ENCODE measurements around the gene NTM.

The NTM gene

DNA sequence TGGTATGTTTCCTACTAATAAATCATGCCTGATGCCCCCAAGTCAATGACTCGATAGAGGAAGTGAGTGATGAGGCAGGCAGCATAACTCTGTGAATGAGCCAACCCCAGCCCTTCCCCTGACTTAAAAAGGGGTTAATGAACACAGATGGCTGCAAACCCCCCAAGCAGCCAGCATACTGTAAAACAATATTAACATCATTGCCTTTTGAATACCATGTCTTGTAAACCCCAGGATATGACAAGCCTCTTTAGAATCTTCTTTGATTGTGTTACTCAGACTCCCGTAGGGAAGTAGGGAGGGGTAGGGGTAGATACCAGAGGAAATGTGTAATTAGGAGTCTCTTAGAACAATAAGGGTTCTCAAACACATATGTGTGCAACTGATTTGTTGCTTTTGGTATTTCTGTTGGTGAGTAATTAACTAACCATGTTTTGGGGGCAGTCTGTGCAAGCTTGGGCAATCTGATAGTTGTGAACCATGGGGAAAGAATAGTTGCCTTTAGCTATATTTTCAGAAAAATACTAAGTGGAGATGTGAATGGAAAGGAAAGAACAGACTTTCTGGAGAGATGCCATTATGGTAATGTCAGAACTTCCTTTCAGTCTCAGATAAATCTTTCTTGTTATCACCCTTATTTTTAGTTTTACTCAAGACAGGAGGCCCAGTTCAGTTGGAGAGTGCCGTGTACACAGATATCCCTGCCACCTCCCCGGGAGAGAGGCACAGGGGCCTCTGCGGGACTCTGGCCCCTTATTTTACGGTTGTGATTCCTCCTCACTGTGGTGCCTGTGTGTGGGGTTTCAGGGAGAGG lies 701.8 kb downstream of the NTM start:
- DNase-seq (ENCODE audit: low read depth in 2 of 2), result no peak

DNA sequence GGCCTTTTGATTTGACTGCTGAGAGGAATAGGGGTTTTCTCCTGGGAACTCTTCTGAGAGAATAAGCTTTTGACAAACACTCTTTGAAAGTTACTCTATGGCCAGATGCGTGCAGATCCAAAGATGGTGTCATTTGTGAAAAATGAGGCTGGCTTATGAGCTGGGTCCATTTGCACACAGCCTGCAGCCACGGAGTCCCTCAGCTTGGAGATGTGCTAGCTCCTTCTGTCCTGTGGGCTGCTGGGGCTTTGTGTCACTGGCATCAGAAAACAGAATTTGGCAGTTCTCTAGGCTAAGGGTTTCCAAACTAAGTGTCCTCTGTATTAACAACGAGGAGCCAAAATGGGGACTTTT lies 702.4 kb downstream of the NTM start:
- DNase-seq (ENCODE audit: low read depth in 2 of 2), result no peak

DNA sequence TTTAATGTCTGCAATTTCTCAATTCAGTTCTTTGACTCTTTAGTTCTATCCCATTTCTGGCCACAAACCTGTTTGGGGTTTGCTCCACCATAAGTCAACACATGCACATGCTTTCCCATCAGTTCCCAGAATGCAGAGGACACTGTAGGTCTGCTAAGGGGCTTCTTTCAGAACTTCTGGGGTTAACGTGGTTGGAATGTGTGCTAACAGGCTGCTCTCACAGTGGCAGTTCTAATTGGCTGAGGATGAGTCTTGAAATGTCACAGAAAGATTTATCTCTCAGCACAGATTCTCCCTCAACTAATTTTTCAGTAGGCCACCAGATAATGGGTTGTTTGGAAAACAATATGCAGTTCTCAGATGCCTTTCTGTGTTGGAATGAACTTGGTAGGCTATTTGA lies 703.4 kb downstream of the NTM start:
- no peak for DNase-seq (ENCODE audit: low read depth in 2 of 2)

DNA sequence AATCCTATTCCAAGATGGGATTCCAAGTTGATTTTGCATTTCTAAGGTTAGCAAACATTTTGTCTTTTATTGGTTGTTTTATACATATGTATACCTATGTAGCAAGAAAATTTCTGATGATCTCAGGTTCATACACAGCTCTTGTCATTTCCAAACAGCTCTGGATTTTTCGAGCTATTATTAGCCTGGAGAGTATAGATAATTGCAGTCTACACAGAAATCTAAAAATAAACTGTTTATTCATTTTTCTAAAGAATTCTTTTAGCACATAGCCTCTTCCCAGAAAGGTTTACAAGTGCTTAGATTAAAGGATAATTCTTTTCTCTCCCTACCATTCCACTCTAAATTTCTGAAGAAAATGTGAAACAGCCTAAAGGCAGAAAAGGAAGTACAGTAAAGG lies 705.0 kb downstream of the NTM start:
- no peak for DNase-seq (ENCODE audit: low read depth in 2 of 2)

DNA sequence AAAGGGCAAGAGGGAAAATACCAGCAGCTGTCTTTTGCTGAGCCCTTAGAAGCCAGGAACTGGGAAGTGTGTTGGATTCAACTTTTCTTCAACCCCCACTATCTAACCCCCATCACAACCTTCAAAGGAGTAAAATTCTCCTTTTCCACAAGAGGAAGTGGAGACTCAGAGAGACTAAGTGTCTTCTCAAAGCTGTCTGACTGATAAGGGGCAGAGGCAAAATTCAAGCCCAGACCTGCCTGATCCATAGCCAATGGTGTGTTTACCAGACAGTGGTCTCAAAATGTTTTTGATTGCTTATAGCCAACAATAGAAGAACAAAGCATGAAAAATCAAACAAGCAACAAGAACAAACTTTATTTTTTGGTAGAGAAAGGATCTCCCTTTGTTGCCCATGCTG lies 707.0 kb downstream of the NTM start:
- DNase-seq (ENCODE audit: low read depth in 2 of 2), result no peak

DNA sequence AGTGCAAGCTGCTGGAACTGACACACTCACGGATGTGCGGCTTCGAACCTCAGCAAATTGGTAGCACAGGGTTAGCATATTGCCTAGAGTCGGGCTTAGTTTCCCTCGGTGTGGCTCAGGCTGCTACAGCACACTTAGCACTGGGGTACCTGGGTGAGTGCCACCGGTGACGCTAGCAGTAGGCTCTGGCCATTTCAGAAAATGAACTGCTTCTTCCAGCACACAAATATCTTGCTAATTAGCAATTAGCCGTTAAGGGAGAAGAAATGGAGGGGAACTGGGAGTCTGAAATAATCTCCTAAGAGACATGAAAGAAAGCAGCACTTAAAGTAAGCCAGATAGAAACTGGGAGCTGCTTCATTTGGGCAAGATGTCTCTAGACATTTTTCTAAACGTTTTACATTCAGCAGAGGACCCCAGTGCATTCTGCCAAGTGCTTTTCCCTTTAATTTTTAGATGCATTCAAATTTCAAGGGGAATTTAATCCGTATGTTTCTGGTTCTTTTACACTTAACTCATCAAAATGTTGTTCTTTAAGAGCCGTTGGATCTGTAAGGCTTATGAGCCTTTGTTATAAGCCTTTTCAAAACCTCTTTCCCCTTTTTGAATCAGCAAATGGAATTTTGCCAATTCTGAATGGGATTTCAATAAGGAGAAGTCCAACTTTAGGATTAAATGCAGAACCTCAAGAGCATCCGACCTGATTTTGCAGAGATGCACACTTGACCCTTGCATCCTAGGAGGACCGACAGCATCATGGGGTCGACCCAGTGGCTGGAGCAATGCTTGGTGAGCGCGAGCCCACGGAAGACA lies 708.1 kb downstream of the NTM start:
- no peak for DNase-seq (ENCODE audit: low read depth in 2 of 2)

DNA sequence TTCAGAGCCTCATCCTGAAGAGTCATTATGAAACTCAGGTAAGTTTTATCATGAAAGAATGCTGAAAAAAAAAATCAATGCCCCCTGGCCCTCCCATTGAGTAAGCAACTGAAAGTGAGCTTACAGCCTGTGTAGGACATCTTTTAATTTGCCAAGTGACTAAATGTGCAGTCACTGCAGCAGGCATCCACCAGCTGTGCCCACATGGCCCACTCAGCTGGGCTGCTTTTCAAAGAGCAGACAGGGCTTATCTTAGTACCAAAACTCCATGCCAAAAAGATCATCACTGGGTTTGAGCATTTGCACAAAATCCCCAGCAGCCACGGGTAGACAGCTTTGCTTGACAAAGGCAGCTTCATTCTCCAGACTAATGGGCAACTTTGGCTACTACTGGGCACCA lies 709.7 kb downstream of the NTM start:
- DNase-seq (ENCODE audit: low read depth in 2 of 2), result no peak

DNA sequence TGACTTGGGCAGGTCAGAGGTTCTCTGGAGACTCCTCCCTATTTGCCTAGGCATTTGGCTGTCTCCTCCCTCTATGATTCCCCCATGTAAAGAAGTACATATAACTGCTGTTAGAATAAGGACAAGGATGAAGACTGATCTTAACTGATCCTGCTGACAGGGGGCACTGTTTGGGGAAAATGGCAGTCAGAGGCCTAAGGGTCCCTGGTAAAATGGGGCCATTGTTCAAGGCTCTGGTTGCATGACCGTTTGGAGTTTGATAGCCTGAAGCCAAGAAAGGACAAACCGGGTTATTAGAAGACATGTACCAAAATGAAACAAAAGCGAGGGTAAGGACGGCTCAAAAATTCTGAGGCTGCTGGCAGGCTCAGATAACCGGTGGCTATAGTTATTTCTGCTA lies 712.2 kb downstream of the NTM start:
- DNase-seq (ENCODE audit: low read depth in 2 of 2), result no peak

DNA sequence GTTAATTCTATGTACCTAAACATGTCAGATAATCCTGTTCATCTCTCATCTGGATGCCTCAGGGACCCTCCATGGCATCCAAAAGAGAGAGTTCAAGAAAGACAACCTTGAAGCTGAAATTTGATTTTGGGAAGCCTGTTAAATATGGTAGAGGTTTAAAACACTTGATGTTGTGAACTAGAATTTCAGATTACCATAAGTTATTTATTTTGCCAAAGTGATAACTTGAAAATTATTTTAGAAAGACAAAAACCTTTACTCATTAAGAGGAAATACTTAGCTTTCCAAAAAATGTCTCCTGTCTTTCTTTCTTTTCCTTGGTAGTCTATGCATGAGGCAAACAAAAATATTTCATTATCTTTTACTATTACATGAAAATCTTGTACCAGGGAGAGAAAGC lies 714.0 kb downstream of the NTM start:
- no peak for DNase-seq (ENCODE audit: low read depth in 2 of 2)

DNA sequence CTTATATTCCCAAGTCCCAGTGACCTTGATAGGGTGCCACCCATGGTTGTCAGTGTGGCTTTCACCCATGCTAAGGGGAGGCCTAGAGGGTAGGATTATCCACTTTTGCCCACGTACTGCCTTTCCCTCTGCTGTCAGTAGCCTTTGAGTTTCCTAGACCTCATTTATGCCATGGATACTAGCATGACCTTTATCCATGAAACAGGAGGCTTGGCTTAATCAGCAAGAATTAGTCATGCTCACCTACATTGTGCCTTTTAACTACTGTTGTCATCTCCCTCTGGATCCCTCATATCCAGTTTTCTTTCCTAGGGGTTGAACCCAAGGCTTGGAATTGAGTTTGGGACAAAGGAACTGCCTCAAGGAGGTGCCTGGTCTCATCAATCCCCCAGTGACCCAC lies 716.7 kb downstream of the NTM start:
- DNase-seq (ENCODE audit: low read depth in 2 of 2), result no peak

DNA sequence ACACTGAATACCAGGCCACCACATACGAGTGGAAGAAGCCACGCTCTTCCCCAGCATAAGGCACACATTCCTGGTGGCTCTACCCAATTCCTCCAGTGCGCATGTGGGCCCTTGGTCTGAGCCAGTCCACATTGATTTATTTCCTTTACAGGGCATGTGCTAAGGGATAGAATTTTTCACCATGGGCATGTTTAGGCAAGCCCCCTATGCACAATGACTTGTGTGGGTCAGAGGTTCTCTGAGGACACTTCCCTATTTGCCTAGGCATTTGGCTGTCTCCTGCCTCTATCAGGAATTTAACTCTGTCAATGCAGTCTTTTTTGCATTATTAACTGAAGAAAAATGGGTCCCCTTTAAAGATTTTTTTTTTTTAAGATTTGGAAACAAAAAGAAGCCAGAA lies 718.1 kb downstream of the NTM start:
- no peak for DNase-seq (ENCODE audit: low read depth in 2 of 2)

DNA sequence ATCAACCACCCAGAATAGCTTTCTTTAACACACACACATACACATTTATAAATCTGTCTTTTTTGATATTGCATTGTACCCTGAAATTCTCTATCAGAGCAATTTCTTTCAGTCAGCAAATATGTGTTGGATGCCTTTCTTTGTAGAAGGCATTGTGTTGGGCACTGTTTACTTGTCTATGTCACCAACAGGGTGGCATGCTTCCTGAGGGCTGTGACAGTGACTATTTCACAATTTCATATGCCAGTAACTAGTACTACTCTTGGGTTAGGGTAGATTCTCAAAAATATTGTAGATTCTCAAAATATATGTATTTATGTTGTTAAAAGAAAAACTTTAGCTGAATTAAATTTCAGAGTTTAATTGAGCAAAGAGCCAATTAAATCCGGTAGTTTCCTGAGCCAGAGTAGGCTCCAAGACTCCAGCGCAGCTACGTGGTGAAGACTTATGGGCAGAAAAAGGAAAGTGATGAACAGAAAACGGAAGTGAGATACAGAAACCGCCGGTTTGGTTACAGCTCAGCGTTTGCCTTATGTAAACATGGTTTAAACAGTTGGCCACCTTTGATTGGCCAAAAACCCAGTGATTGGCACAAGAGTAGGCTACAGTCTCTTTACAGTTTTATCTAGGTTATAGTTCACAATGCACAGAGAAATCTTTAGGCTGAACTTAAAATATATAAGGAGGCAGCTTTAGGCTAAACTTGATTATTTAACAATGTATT lies 723.3 kb downstream of the NTM start:
- DNase-seq (ENCODE audit: low read depth in 2 of 2), result no peak

DNA sequence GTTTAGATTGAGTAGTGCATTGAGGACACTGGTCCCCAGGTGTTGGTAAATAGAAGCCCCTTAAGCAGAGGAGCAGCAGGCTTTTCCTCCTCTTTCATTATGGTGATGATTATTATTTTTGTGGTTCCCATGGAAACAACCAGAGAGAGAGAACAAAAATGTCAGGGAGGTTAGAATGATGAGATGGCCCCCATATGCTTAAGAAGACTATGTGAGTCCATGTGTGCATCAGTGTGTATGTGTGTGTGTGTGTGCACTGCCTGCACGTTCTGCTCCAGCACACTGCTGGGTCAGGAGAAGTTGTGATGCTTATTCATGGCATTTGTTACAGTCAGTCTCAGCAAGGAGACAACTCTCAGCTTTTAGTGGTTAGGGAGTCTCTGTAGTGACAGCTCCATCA lies 724.2 kb downstream of the NTM start:
- no peak for DNase-seq (ENCODE audit: low read depth in 2 of 2)

DNA sequence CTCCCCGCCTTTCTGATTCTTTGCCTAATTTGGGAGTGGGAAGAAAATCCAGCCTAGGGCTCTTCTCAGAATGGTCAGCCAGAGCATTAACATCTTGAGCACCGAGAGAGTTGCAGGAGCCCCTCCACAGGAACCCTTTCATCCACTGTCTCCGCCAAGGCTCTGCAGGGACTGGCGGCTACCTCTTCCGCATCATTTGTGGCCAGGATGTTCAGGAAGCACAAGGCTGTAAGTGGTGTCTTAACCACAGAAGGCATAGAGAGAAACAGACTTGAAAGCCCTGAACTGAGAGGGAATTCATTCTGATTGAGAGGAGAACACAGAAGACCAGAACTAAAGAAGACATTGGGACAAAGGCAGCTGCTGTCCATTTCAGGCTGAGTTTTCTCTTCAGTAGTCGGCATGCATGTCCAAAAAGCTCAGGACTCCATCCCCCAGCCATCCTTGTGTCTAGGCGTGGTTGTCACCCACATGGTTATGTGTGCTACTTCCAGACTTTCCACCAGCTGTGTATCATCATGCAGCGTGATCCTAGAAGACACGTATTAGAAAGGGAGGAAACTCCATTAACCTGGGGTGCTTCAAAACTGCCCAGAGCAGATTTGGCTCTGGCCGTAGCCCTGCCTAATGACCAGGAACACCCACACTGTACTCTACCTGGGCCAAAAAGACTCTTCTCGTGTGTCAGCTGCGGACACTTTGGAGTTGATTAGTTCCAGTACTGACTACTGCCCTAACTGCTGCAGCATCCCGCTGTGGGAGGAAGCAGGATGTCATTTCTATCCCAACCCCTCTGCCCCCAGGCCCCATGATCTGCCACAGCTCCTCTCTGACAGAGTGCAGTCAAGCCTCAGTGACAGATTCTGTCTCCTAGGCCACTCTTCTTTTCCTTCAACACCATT lies 725.1 kb downstream of the NTM start:
- no peak for DNase-seq (ENCODE audit: low read depth in 2 of 2)

DNA sequence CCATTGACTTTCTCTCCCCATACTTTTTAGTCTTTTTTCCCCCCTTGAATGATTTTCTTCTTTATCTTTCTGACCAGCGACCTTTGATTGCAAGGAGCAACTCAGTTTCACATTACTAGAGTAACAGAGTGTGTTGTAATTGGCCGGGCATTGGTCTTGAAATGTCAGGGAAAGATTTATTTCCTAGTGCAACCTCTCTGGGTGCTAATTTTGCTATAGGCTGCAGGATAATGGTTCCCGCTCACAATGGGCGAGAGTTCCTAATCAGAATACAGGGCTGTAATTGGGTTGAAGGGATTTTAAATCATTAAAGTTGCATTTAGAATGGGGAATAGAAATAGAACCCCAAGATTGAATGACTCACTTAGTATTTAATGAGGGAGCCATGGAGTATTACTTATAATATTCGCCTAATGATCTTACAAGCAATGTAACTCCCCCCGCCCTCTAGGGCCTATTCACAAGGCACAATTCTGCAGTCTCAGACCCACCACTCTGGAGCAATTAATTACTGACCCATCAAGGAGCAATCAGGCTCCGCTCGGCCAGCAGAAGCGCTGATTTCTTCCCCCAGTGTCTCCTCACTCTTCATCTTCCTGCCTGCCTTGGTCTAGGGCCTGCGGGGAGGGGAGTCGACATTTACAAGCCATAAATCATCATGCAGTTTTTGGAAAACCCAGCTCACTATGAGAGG lies 725.9 kb downstream of the NTM start:
- no peak for DNase-seq (ENCODE audit: low read depth in 2 of 2)

DNA sequence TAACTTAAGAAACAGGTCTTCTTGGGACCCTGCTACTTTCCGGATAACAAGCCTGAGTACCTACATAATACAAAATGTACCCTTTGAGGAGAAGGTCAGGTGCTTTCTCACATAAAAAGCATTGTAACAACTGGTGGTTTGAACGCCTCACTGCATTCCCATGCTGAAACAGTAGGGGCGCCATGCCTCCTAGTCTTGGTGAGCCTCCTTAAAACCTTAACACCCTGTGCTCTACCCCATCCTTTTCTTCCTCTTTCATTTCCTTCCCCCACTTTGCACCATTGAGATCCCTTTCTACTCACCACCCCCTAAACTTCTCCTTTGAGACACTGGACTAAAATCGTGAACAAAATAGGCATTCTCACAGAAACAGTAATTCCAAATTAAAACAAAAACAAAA lies 729.3 kb downstream of the NTM start:
- no peak for DNase-seq (ENCODE audit: low read depth in 2 of 2)

DNA sequence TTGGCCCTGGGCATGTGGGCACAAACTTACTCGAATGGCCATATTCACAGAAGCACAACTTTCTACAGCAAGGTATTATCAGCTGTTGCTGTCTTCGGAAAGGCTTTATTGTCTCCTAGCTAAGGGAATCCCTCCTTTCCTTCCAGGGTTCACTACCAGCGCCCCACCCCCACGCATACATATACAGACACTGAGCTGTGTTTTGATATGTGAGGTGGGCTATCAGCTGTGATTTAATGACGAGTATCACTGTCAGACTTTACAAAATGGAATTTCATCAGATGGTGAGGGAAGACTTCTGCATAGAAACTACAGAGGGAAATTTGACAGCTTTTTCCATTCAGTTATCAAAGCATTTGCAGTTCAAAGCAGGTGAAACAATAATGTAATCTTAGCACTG lies 730.2 kb downstream of the NTM start:
- no peak for DNase-seq (ENCODE audit: low read depth in 2 of 2)

DNA sequence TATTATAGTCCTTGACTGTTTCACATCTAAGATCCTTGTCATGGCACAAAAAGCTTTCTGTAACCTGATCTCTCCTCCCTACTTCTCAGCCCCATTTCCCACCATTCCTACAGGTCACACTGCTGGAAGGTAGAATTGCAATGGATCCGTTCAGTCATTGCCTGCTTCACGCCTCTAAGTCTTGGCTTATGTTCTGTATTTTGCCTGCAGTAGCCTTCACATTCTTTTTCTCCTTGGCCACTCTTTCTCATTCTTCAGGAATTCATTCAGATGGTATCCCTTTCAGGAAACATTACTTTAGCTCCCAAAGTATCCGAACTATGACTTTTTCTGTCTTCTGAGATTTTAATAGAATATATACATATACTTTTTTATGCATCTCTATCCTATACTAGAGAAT lies 731.5 kb downstream of the NTM start:
- no peak for DNase-seq (ENCODE audit: low read depth in 2 of 2)

DNA sequence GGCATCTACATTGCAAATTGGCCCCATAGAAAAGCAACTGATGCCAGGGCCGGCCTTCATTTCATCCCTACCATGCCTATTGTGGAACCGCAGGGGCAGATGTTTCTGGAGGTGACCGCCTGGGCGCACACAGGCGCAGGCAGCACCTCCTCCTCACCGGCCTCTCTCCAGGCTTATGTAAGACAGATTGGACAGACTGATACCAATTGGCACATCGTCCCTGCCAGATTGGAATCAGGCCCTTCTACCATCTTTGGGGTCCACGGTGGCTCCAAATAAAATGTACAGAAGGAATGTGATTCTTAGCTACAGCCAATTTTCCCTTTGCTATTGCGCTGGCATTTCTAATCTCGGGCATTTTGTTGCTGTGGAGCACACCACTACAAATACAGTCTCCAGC lies 732.6 kb downstream of the NTM start:
- no peak for DNase-seq (ENCODE audit: low read depth in 2 of 2)

DNA sequence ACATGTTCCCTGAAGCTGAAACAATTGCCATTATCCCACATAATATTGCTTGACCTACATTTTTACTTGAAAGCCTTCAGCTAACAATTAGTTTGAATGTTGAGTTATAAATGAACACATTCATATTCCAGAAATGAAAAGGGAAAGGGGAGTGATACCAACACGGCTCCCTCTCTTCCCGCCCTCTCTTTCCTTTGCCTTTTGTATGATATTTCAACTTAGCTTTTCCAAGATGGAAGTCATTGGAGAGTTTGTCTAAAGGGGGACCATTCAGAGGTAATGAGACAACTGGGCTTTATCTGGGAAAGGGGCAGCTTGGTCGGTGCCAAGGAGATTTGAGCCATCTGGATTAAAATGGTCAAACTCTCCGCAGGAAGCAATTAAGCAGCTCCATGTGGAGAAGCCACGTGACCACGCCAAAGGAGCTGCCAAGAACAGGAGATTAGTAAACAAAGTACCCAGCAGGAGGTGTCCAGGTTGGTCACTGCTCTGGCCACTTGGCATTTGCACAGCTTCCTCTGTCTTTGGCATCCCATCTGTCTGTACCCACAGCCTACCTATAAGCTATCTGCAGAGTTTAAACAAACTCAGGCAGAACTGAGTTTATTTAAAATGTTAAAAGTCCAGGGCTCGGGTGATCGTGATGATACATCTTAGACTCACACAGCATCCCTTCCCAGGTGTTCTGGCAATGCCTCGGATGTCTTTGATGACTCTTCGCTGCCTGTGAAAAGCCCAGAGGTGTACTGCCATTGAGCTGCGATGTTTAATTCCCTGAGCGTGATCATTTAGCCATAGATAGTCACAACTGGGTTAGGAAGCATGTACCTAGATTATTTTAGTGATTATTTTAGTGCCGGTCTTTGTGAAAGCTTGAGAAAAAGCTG lies 735.9 kb downstream of the NTM start:
- no peak for DNase-seq (ENCODE audit: low read depth in 2 of 2)
